Measurements from ENCODE around the gene ABHD18.

ABHD18 gene

GRCh38 chr4:128068918-128069317, 103.7 kb downstream of the ABHD18 start:
- DNase-seq (ENCODE audit: low spot score): no peak

DNA sequence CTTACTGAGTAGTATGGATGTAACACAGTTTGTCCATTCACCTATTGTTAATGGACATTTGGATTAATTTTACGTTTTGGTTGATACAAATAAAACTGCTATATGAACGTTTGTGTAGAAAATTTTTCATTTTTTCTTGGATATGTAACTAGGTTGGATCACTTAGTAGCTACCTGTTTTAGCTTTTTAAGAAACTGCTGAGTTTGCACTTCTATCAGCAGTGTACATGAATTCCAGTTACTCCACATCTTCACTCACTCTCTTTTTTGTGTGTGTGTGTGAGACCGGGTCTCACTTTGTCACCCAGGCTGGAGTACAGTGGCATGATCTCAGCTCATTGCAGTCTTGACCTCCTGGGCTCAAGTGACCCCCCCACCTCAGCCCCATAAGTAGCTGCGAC, 111.3 kb downstream of the ABHD18 start:
- DNase-seq (ENCODE audit: low spot score): no peak
